ENCODE results near the gene PRKCB.

- TF ChIP-seq POLR2A (IDR thresholded peaks at IDR 0.05; ENCODE audit: low read length): no peak
- no peak for TF ChIP-seq GATA1 (IDR thresholded peaks at IDR 0.05; ENCODE audit: low read depth, low read length)
Observed at GRCh38 chr16:23979982-23980381, 144.2 kb downstream of the PRKCB start.
